H1 (cell line): ENCODE data around the gene SPAG17. TPM values are rescaled to one million over a fixed set of nuclear protein-coding genes. Genes with fewer than 3 reads are reported as not detected.

Source experiments
- CTCF ChIA-PET: fragments of 300-600 bp; sonication (Branson Sonifier 250); formaldehyde crosslinking; loops from one replicate; lab custom pipeline; 2021; ENCODE audit not compliant: partially characterized antibody; lab: Charles Lee
- POLR2A ChIA-PET: fragments of 300-600 bp; sonication (Branson Sonifier 250); formaldehyde crosslinking; loops from one replicate; lab custom pipeline; 2021; ENCODE audit warnings: inconsistent platforms; ENCODE audit not compliant: partially characterized antibody; lab: Charles Lee
- DNase-seq, 2 experiments: peaks; one replicate each; pipeline versions ENCODE4 v3.0.0 to v3.0.0-alpha.2; 2010 to 2022; ENCODE audit warnings: low spot score in 2 of 2, low read depth in 1 of 2, mixed read lengths in 1 of 2
- FAIRE-seq: peaks from 2 replicates; lab custom pipeline; 2011; peaks lifted over from hg19 to GRCh38; lab: Jason Lieb, UNC
- H2AFZ ChIP-seq: 2 replicates; pipeline ENCODE4 v1.8.1; 2012; ENCODE audit warnings: low read length, inconsistent platforms
- H2AK5ac ChIP-seq: 2 replicates; pipeline ENCODE4 v1.6.1; 2013; ENCODE audit warnings: low read depth, low read length
- H2BK120ac ChIP-seq: replicated peaks from 2 replicates; pipeline ENCODE3; 2013; ENCODE audit warnings: low read depth, low read length, inconsistent platforms
- H2BK12ac ChIP-seq: 2 replicates; pipeline ENCODE4 v1.6.1; 2013; ENCODE audit warnings: low read depth, low read length
- H2BK15ac ChIP-seq: 2 replicates; pipeline ENCODE4 v1.6.1; 2013; ENCODE audit warnings: low read length
- H2BK20ac ChIP-seq: 2 replicates; pipeline ENCODE4 v1.6.1; 2013; ENCODE audit warnings: low read length
- H2BK5ac ChIP-seq: 2 replicates; pipeline ENCODE4 v1.6.1; 2013; ENCODE audit warnings: low read depth, low read length
- H3K14ac ChIP-seq: 2 replicates; pipeline ENCODE4 v1.6.1; 2013; ENCODE audit warnings: inconsistent platforms; ENCODE audit not compliant: insufficient read length
- H3K18ac ChIP-seq: 2 replicates; pipeline ENCODE4 v1.6.1; 2013; ENCODE audit warnings: low read length; ENCODE audit errors: extremely low read depth
- H3K23ac ChIP-seq: 2 replicates; pipeline ENCODE4 v1.6.1; 2013; ENCODE audit warnings: inconsistent platforms; ENCODE audit not compliant: insufficient read length
- H3K23me2 ChIP-seq: 2 replicates; pipeline ENCODE4 v1.6.1; 2013; ENCODE audit warnings: low read depth, low read length
- H3K27ac ChIP-seq: 2 replicates; pipeline ENCODE4 v1.6.1; 2011; ENCODE audit warnings: low read depth, low read length, inconsistent platforms
- H3K27me3 ChIP-seq, 4 experiments: replicated peaks in 1 of 4; 1 replicate in 1 of 4; 2 replicates in 3 of 4; pipeline versions ENCODE4 v1.6.1 to v1.8.1; 2011 to 2013; ENCODE audit warnings: low read length in 3 of 4, mild to moderate bottlenecking in 3 of 4, inconsistent platforms in 2 of 4, mixed read lengths in 2 of 4, moderate library complexity in 1 of 4; ENCODE audit not compliant: control insufficient read depth in 3 of 4, insufficient read depth in 3 of 4; ENCODE audit errors: extremely low read depth in 1 of 4
- H3K36me3 ChIP-seq, 4 experiments: 2 replicates each; pipeline versions ENCODE4 v1.6.1 to v1.8.1; 2011 to 2013; ENCODE audit warnings: mild to moderate bottlenecking in 4 of 4, low read length in 3 of 4, moderate library complexity in 2 of 4, control low read depth in 1 of 4, inconsistent platforms in 1 of 4; ENCODE audit not compliant: insufficient read depth in 4 of 4, control insufficient read depth in 2 of 4
- H3K4ac ChIP-seq: replicated peaks from 2 replicates; pipeline ENCODE3; 2013; ENCODE audit warnings: low read length, low read depth, mixed read lengths, inconsistent platforms; ENCODE audit not compliant: insufficient read length
- H3K4me1 ChIP-seq, 4 experiments: replicated peaks in 1 of 4; 1 replicate in 1 of 4; 2 replicates in 3 of 4; pipeline versions ENCODE4 v1.6.1 to v1.8.1; 2011 to 2013; ENCODE audit warnings: low read length in 3 of 4, inconsistent platforms in 2 of 4, mixed read lengths in 1 of 4; ENCODE audit not compliant: insufficient read depth in 4 of 4, control insufficient read depth in 3 of 4
- H3K4me2 ChIP-seq, 2 experiments: 2 replicates each; pipeline versions ENCODE4 v1.6.1 to v1.8.1; 2011 to 2013; ENCODE audit warnings: low read depth in 2 of 2, low read length in 2 of 2, control low read depth in 1 of 2, inconsistent platforms in 1 of 2, mild to moderate bottlenecking in 1 of 2; ENCODE audit not compliant: insufficient read depth in 1 of 2
- H3K4me3 ChIP-seq, 4 experiments: fragments of 200-600, 300-600 bp in 1 of 4; sonication (generic), shearing (Covaris generic), sonication (Bioruptor Twin) in 1 of 4; 2 replicates each; pipeline versions ENCODE4 v1.5.1 to v1.8.1; 2011 to 2016; ENCODE audit warnings: low read length in 4 of 4, low read depth in 3 of 4, control low read depth in 2 of 4, inconsistent platforms in 2 of 4, mild to moderate bottlenecking in 2 of 4, mixed read lengths in 1 of 4, moderate library complexity in 1 of 4; ENCODE audit not compliant: insufficient read depth in 2 of 4; ENCODE audit errors: extremely low read depth in 1 of 4
- H3K56ac ChIP-seq: replicated peaks from 2 replicates; pipeline ENCODE3; 2013; ENCODE audit warnings: low read depth, mild to moderate bottlenecking, mixed read lengths, low read length, inconsistent platforms; ENCODE audit not compliant: insufficient read length
- H3K79me1 ChIP-seq: 2 replicates; pipeline ENCODE4 v1.6.1; 2013; ENCODE audit warnings: low read depth, low read length, control low read depth
- H3K79me2 ChIP-seq, 2 experiments: 2 replicates each; pipeline versions ENCODE4 v1.6.1 to v1.8.1; 2012 to 2013; ENCODE audit warnings: low read length in 2 of 2, mild to moderate bottlenecking in 2 of 2, inconsistent platforms in 1 of 2; ENCODE audit not compliant: insufficient read depth in 2 of 2, control insufficient read depth in 1 of 2
- H3K9ac ChIP-seq, 4 experiments: replicated peaks in 1 of 4; 1 replicate in 1 of 4; 2 replicates in 3 of 4; pipeline versions ENCODE4 v1.6.1 to v1.8.1; 2011 to 2013; ENCODE audit warnings: low read depth in 3 of 4, low read length in 3 of 4, control low read depth in 2 of 4, mild to moderate bottlenecking in 2 of 4, moderate library complexity in 2 of 4, inconsistent platforms in 1 of 4; ENCODE audit errors: extremely low read depth in 1 of 4
- H3K9me3 ChIP-seq, 2 experiments: 2 replicates each; pipeline versions ENCODE4 v1.6.1 to v1.8.1; 2012 to 2013; ENCODE audit warnings: mild to moderate bottlenecking in 2 of 2, moderate library complexity in 2 of 2, control low read depth in 1 of 2, inconsistent platforms in 1 of 2, low read depth in 1 of 2, low read length in 1 of 2, mixed read lengths in 1 of 2; ENCODE audit not compliant: insufficient read depth in 2 of 2
- H4K20me1 ChIP-seq, 2 experiments: replicated peaks in 1 of 2; 2 replicates each; pipeline versions ENCODE3 to v1.8.1; 2011 to 2013; ENCODE audit warnings: inconsistent platforms in 2 of 2, low read length in 2 of 2, mild to moderate bottlenecking in 1 of 2; ENCODE audit not compliant: insufficient read depth in 2 of 2, control insufficient read depth in 1 of 2
- H4K5ac ChIP-seq: 2 replicates; pipeline ENCODE4 v1.6.1; 2013; ENCODE audit warnings: low read length, low read depth, mixed read lengths, inconsistent platforms; ENCODE audit not compliant: insufficient read length
- H4K8ac ChIP-seq: 2 replicates; pipeline ENCODE4 v1.8.0; 2013; ENCODE audit warnings: mild to moderate bottlenecking, moderate library complexity, low read length, inconsistent platforms; ENCODE audit not compliant: insufficient read depth; ENCODE audit errors: extremely low read depth
- H4K91ac ChIP-seq: replicated peaks from 2 replicates; pipeline ENCODE3; 2013; ENCODE audit warnings: low read length, mixed read lengths, inconsistent platforms; ENCODE audit not compliant: insufficient read length
- EGR1 ChIP-seq: IDR thresholded peaks from 2 replicates; pipeline ENCODE4 v1.6.1; 2011; ENCODE audit warnings: low read depth, low read length, borderline replicate concordance
- PHF8 ChIP-seq: fragments of 200-600 bp; sonication (generic); conservative IDR thresholded peaks from 2 replicates; pipeline ENCODE4 v1.7.1; 2012; ENCODE audit warnings: low read depth, mild to moderate bottlenecking, inconsistent platforms, low read length, moderate library complexity
- WGBS, 2 experiments: shearing (Covaris generic) in 1 of 2; methylation state at CpG; one replicate each; pipeline versions ENCODE4 v1.1.6 to v1.1.7; 2013 to 2015; ENCODE audit warnings: low lambda C conversion rate in 2 of 2, mixed read lengths in 2 of 2, inconsistent platforms in 1 of 2, low coverage in 1 of 2, missing lambda C conversion rate in 1 of 2; ENCODE audit not compliant: insufficient replicate concordance in 2 of 2, insufficient coverage in 1 of 2, insufficient read length in 1 of 2; ENCODE audit errors: extremely low coverage in 1 of 2, missing lambda C conversion rate in 1 of 2; 5-methylcytosine and 5-hydroxymethylcytosine counted together
- polyA plus RNA-seq, 7 experiments: library from polyadenylated mRNA; depleted of rRNA in 3 of 7; stranded (reverse) in 5 of 7; unstranded in 2 of 7; fragments of >200 nt in 5 of 7; fragments of 200-250 nt in 2 of 7; gene quantifications; 1 replicate in 5 of 7; 2 replicates in 1 of 7; 4 replicates in 1 of 7; pipeline versions ENCODE4 v1.2.1 to v1.2.3, GENCODE V29; 2011 to 2013; ENCODE audit warnings: missing spikeins in 2 of 7, mixed read lengths in 2 of 7
- total RNA-seq: library from RNA; stranded (reverse); fragmentation: NEBNext Ultra II Directional; extraction: Animal tissue kit (Norgen Biotek cat#: 25700); gene quantifications from 2 replicates; pipeline ENCODE4 v1.2.1, GENCODE V29; 2021

The SPAG17 gene
- total and polyA plus RNA-seq, 2 of the 8 experiments (the other 6 are each of a cell fraction or from before 2014, with no cell fraction given): 0.56 to 0.62 TPM

GRCh38 chr1:118028267-118028666 is 156.8 kb downstream of the SPAG17 start:
- H3K27me3 ChIP-seq: peaks cover 0 to 1% (median 0%) of the 10 kb centered on the region in 4 experiments; a peak in 1 of 7 replicates
- TF ChIP-seq EGR1: no peak
- no peak for TF ChIP-seq PHF8
- no peak overlapping the region for H3K4ac ChIP-seq
- WGBS, 2 experiments: 91% methylated on average over 1 of the region's 1 CpG; no CpG with 5 or more reads in 1 of the 2 experiments
- H3K79me2 ChIP-seq: no peaks in the 10 kb centered on the region
- H2BK120ac ChIP-seq: no peak overlapping the region
- H3K9me3 ChIP-seq: no peaks in the 10 kb centered on the region
- ChIA-PET CTCF (interaction anchor here (1.1 kb wide), 1 partner anchor 25 kb away, joined by 3 read pairs; no protein-coding TSS in a partner anchor), POLR2A (no interaction called here)
- no peak overlapping the region for H4K5ac ChIP-seq
- H3K36me3 ChIP-seq: no peaks in the 10 kb centered on the region
- H3K56ac ChIP-seq: no peak overlapping the region
- H3K23me2 ChIP-seq: no peaks in the 10 kb centered on the region
- H4K20me1 ChIP-seq: no peaks in the 10 kb centered on the region
- no peak overlapping the region for H3K18ac ChIP-seq
- H3K14ac ChIP-seq: no peak overlapping the region
- no peak overlapping the region for H2BK15ac ChIP-seq
- H3K79me1 ChIP-seq: no peaks in the 10 kb centered on the region
- H3K4me1 ChIP-seq: peaks cover 0 to 2% (median 0%) of the 10 kb centered on the region in 4 experiments; a peak in 1 of 7 replicates
- no peak overlapping the region for H3K4me2 ChIP-seq
- H2AFZ ChIP-seq: no peak overlapping the region
- H4K8ac ChIP-seq: no peak overlapping the region
- no peak overlapping the region for H2BK20ac ChIP-seq
- no peak overlapping the region for H2BK12ac ChIP-seq
- H3K23ac ChIP-seq: no peak overlapping the region
- no peak overlapping the region for H3K27ac ChIP-seq
- no peak for DNase-seq
- no peak overlapping the region for H2AK5ac ChIP-seq
- no peak for FAIRE-seq
- no peak overlapping the region for H3K9ac ChIP-seq
- H4K91ac ChIP-seq: no peak overlapping the region
- H2BK5ac ChIP-seq: no peak overlapping the region
- no peak overlapping the region for H3K4me3 ChIP-seq
